Activated CD8-positive, alpha-beta memory T cell treated with anti-CD3 and anti-CD28 coated beads for 24 hours (primary cell): ENCODE measurements around the gene SNX33.
A peak's percentile ranks its signal among the peaks of the same experiment; 100 is the strongest.

Source experiments
- DNase-seq: peaks from one replicate; pipeline ENCODE4 v3.0.0-alpha.2; 2020

The SNX33 gene

GRCh38 chr15:75641603-75642002, 6.1 kb upstream of the SNX33 start:
- no peak for DNase-seq

DNA sequence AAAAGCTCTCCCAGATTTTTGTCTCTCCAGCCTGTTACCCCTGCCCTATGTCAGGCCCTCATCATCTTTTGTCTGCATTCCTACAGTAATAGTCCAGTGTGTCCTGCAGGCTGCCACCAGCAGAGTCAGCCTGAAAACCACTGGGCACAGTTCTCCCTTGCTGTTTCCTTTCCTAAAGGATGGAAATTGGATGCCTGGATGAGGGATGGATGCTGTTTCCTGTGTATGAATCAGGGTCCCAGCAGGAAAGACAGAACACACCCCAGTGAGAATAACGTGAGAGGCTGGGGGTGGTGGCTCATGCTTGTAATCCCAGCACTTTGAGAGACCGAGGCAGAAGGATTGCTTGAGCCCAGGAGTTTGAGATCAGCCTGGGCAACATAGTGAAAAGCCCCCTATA, 3.3 kb upstream of the SNX33 start:
- no peak for DNase-seq

DNA sequence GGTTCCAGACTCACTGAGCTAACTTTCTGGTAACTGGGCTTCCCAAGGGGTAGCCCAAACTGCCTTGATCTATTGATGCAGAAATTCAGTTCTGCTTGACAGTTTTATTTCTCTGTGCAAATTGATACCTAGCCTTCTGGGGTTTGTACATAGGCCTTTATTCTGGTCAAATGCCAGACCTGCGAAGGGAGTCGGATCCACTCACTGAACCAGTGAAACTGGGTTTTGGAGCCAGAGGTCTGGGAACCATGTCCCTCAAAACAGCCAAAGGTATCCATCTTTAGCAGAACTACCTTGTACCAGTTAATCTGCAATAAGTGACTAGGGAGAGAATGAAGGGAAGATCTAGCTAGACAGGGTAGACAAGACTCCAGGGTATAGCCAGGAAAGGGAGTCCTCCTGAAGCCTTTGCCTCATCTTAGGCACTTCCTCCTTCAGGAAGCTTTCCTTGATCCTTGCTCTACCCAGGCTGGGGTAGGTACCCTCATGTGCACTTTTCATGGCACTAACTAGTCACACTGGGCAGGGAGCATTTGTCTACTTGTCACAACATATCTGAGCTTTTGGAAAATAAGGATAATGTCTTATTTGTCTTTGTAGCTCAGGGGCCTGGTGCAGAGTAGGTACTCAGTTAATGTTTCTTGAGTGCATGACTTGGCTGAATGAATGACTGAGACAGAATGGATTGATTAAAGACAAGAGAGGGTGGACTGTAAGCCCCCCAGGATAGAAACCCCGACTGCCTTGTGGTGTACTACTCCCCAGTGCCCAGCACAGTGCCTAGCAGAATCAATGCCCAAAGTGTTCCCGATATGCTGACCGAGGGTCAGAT, 1.4 kb upstream of the SNX33 start:
- no peak for DNase-seq

- peak; percentile 70 for DNase-seq
Measured at GRCh38 chr15:75646944-75647364, 758 bp upstream of the SNX33 start.

DNA sequence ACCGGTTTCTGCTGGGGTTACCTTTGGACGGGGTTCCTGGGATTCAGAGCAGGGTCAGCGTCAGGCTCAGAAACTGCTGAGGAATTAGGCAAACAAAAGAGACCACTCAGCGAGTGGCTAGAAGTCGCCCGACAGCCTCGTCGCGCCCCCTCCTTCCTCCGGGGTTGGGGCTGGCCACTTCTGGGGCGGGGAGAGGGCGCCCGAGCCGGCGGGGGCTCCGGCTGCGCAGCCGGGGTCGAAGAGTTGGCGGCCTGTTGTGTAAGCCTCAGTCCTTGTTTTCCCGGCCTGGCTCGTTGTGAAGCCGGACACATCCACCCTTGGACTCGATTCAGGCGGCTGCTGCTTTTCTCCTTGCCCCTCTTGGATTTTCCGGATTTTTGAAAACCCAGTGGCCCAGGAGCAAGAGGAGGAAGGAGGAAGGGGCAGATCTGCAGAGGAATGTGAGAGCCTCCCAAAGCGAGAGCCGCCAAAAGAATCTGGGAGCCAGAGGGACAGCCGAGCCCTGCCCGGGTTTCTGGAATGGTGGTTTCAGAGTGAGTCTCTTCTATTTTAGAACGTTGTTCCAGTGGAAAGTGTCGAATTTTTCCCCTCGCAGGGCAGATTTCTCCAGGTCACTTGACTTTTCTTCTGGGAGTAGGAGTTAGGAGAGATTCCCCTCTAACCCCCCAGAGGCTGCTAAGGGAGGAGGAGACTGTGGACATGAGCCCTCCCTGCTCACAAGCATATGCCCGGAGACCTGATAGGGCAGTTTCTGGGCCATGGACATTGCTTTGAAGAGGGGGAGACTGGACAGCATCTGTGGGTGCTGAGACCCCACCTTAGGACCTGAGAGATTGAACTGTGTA, 666 bp downstream of the SNX33 start:
- no peak for DNase-seq

- DNase-seq: no peak
Measured at GRCh38 chr15:75649045-75649761, 1.5 kb downstream of the SNX33 start.

DNA sequence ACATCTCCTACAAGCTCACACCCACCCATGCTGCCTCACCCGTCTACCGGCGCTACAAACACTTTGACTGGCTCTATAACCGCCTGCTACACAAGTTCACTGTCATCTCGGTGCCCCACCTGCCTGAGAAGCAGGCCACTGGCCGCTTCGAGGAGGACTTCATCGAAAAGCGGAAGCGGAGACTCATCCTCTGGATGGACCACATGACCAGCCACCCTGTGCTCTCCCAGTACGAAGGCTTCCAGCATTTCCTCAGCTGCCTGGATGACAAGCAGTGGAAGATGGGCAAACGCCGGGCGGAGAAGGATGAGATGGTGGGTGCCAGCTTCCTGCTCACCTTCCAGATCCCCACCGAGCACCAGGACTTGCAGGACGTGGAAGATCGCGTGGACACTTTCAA, 2.1 kb downstream of the SNX33 start:
- DNase-seq: no peak

- DNase-seq: no peak
Measured at GRCh38 chr15:75650908-75651809, 3.4 kb downstream of the SNX33 start.

GRCh38 chr15:75651810-75652543, 4.3 kb downstream of the SNX33 start:
- no peak for DNase-seq

DNA sequence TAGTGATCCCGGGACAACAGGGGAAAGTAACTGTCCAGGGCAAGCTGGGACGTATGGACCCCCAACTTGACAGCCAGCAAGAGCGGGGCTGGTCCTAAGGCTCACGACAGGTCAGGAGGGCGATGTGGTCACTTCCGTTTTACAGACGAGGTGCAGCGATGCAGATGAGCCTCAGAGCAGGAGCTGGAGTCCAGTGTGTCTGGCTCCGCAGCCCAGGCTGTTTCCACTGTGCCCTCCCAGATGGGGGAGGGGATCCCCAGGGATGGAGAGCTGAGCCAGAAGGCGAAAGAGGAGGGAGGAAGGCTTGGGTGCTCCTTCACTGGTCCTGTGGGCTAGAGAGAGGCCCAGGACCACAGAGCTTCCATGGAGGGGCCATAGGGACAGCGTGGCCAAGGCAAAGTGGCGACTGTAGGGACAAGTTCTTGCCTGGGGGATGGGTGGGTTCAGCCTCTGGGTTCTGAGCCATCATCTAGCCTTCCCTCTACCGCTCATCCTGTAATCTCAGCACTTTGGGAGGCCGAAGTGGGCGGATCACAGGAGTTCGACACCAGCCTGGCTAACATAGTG, 5.7 kb downstream of the SNX33 start:
- DNase-seq: no peak

DNA sequence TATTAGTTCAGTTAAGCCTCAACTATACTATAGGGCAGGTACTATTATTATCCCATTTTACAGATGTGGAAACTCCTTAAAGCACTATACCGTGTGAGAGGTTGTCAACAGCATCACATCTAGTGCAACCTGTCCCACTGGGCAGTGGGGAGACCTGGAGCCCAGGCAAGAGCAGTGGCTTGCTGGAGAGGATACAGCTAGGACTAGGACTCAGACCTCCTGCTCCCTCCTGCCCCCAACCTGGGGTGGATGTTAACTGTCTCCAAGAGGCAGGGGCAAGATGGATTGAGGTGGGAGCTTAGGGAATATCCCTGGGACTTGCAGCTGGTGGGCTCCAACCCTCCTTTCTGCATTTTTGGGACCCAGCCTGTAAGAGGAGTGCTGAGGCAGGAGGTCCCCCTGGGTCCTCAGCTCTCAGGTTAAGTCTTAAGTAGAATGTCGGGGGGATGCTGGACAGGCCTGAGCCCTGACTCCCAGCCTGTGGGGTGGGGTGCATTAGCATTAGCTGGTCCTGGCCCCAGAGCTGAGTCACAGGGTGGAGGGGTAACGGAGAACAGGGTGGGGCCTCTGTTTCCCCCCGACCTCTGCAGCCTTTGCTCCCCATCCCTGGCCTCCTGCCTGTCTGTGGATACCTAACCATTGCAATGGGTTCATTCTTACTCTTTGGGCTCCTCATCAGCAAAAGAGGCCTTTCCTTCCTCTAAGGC, 6.6 kb downstream of the SNX33 start:
- DNase-seq: no peak

DNA sequence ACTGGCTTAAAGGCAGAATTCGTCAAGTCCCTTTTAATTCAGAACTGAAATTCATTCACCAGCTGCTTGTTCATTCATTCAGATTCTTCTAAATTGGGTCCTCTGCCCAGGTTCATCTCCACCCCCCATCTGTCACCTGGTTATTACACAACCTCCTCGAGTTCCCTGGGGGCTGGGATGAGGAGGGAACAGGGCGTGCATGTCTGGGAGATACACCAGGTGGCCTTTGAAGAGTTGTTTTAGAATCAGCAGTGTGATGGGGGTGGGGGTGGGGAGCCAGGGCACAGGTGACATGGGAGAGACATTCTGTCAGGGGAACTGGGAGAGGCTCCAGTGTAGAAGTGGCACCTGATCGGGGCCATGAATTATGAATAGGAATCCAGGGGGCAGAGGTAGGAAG, 8.2 kb downstream of the SNX33 start:
- DNase-seq: no peak

GRCh38 chr15:75656331-75656730, 8.6 kb downstream of the SNX33 start:
- no peak for DNase-seq

GRCh38 chr15:75656813-75657212, 9.1 kb downstream of the SNX33 start:
- no peak for DNase-seq

GRCh38 chr15:75659141-75659771, 11.5 kb downstream of the SNX33 start:
- no peak for DNase-seq

- no peak for DNase-seq
Measured at GRCh38 chr15:75659928-75660645, 12.4 kb downstream of the SNX33 start.

DNA sequence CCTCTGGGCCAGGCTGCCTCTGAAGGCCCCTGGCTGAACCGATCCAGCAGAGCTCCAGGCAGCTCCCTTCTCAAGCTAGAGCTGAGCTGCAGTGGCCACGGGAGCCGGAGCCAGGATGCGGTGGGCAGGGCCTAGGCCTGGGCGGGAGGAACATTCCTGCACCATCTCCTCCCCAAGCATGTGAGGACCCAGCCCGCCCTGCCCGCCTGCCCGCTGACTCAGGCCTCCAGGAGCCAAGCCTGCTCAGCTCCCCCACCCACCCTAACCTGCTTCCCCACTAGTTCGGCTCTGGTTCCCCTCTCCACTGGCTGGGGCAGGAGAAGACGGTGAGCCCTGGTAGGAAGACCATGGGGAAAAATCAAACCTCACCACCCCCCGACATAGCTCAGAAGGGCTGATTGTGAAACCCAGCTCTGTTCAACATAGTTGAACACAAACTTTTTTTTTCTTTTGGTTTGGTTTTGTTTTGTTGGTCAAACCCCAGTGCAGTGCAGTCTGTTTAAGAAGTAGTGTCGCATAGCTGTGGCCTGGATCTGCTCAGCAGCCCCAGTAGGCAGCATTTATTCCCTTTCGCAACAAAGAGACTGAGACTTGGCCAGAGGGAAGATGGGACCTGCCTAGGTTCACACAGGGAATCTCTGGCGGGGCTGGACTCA, 13.5 kb downstream of the SNX33 start:
- no peak for DNase-seq

DNA sequence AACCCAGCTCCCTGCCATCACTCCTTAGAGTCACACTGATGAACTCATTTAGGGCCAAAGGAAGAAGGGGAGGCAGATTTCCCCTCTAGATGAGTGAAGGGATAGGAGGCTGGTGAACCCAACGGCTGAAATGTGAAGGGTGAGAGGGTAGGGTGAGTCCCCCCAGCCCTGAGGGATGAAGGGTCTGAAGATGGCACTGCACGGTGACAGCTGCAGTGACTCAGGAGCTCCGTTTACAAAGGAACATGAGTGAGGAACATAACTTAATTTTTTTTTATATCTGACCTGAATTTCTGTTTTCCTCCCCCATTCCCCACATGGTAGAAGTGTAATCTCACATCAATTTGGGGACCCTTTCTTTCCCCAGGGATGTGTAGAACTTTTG, 14.0 kb downstream of the SNX33 start:
- DNase-seq: no peak
